Astrocyte (in vitro differentiated cells and primary cell): ENCODE results near the gene PCNP. TPM values are rescaled to one million over a fixed set of nuclear protein-coding genes. Genes with fewer than 3 reads are reported as not detected.

Experiments
- DNase-seq: peaks from one replicate; pipeline ENCODE4 v3.0.0-alpha.2; 2010; ENCODE audit warnings: low read depth
- FAIRE-seq: peaks from 2 replicates; lab custom pipeline; 2011; peaks lifted over from hg19 to GRCh38; lab: Jason Lieb, UNC
- H2AFZ ChIP-seq: 2 replicates; pipeline ENCODE4 v1.6.0; 2012; ENCODE audit warnings: low read depth, low read length, inconsistent platforms
- H3K27ac ChIP-seq: 2 replicates; pipeline ENCODE4 v1.5.1; 2011; ENCODE audit warnings: low read depth, low read length, inconsistent platforms
- H3K27me3 ChIP-seq: 2 replicates; pipeline ENCODE4 v1.6.0; 2011; ENCODE audit warnings: low read length, inconsistent platforms; ENCODE audit not compliant: insufficient read depth
- H3K36me3 ChIP-seq: 2 replicates; pipeline ENCODE4 v1.5.1; 2011; ENCODE audit warnings: low read length, inconsistent platforms; ENCODE audit not compliant: insufficient read depth
- H3K4me1 ChIP-seq: 2 replicates; pipeline ENCODE4 v1.5.1; 2011; ENCODE audit warnings: low read length, inconsistent platforms; ENCODE audit not compliant: insufficient read depth
- H3K4me2 ChIP-seq: 2 replicates; pipeline ENCODE4 v1.6.0; 2012; ENCODE audit warnings: low read length, inconsistent platforms
- H3K4me3 ChIP-seq: 2 replicates; pipeline ENCODE4 v1.5.1; 2011; ENCODE audit warnings: low read depth, mild to moderate bottlenecking, low read length, inconsistent platforms; ENCODE audit not compliant: insufficient read depth
- H3K79me2 ChIP-seq: 2 replicates; pipeline ENCODE4 v1.6.0; 2012; ENCODE audit warnings: mild to moderate bottlenecking, low read length, inconsistent platforms; ENCODE audit not compliant: insufficient read depth
- H3K9ac ChIP-seq: 2 replicates; pipeline ENCODE4 v1.6.0; 2012; ENCODE audit warnings: mild to moderate bottlenecking, low read length, inconsistent platforms
- H3K9me3 ChIP-seq: 2 replicates; pipeline ENCODE4 v1.5.1; 2012; ENCODE audit warnings: low read depth, mild to moderate bottlenecking, low read length, inconsistent platforms; ENCODE audit not compliant: insufficient read depth
- H4K20me1 ChIP-seq: 2 replicates; pipeline ENCODE4 v1.6.0; 2012; ENCODE audit warnings: low read length, inconsistent platforms; ENCODE audit not compliant: insufficient read depth
- H3K27ac Mint-ChIP-seq: one replicate; pipeline ENCODE4 v1.8.0; 2021; ENCODE audit warnings: mild to moderate bottlenecking, mixed read lengths; ENCODE audit not compliant: unreplicated experiment
- H3K27me3 Mint-ChIP-seq: one replicate; pipeline ENCODE4 v1.8.0; 2021; ENCODE audit warnings: low read depth, mixed read lengths; ENCODE audit not compliant: unreplicated experiment
- H3K36me3 Mint-ChIP-seq: one replicate; pipeline ENCODE4 v1.8.0; 2021; ENCODE audit warnings: low read depth, mixed read lengths; ENCODE audit not compliant: unreplicated experiment
- H3K4me1 Mint-ChIP-seq: one replicate; pipeline ENCODE4 v1.8.0; 2021; ENCODE audit warnings: low read depth, mixed read lengths; ENCODE audit not compliant: unreplicated experiment
- H3K4me3 Mint-ChIP-seq: one replicate; pipeline ENCODE4 v1.8.0; 2021; ENCODE audit warnings: mild to moderate bottlenecking, moderate library complexity, mixed read lengths; ENCODE audit not compliant: unreplicated experiment
- H3K9me3 Mint-ChIP-seq: one replicate; pipeline ENCODE4 v1.8.0; 2021; ENCODE audit warnings: mild to moderate bottlenecking, mixed read lengths; ENCODE audit not compliant: unreplicated experiment
- CTCF ChIP-seq: IDR thresholded peaks from 2 replicates; pipeline ENCODE4 v1.5.1; 2011; ENCODE audit warnings: low read depth, mild to moderate bottlenecking, inconsistent platforms, low read length, moderate library complexity; ENCODE audit not compliant: insufficient read depth
- EZH2 ChIP-seq: IDR thresholded peaks from 2 replicates; pipeline ENCODE4 v1.6.1; 2012; ENCODE audit warnings: mild to moderate bottlenecking, low read length, inconsistent platforms; ENCODE audit not compliant: insufficient read depth
- total RNA-seq: library from RNA; stranded (reverse); gene quantifications from 2 replicates; pipeline ENCODE4 v1.2.1, GENCODE V29; 2021

Gene PCNP
- total RNA-seq, 1 donor from 2014 or later, result 151 TPM

GRCh38 chr3:101637451-101637850, 63.5 kb downstream of the PCNP start:
- Mint-ChIP-seq H3K9me3 (no peaks in the 10 kb centered on the region), H3K4me3 (no peak overlapping the region), H3K27ac (no peak overlapping the region), H3K27me3 (peaks cover 14% of the 10 kb centered on the region), H3K4me1 (no peaks in the 10 kb centered on the region), H3K36me3 (peaks cover 1% of the 10 kb centered on the region)
- Histone ChIP-seq H3K9me3 (no peaks in the 10 kb centered on the region), H3K79me2 (no peaks in the 10 kb centered on the region), H3K4me1 (no peaks in the 10 kb centered on the region), H3K9ac (no peak overlapping the region), H3K36me3 (no peaks in the 10 kb centered on the region), H2AFZ (no peak overlapping the region), H3K27ac (no peak overlapping the region), H3K4me3 (no peak overlapping the region), H4K20me1 (no peaks in the 10 kb centered on the region), H3K4me2 (no peak overlapping the region), H3K27me3 (no peaks in the 10 kb centered on the region)
- FAIRE-seq (no peak), DNase-seq (no peak)
- TF ChIP-seq EZH2, result no peak
- no peak for TF ChIP-seq CTCF

GRCh38 chr3:101638261-101638745, 64.3 kb downstream of the PCNP start:
- Mint-ChIP-seq H3K27ac (no peak overlapping the region), H3K36me3 (peaks cover 3% of the 10 kb centered on the region), H3K9me3 (no peaks in the 10 kb centered on the region), H3K27me3 (peaks cover 12% of the 10 kb centered on the region), H3K4me3 (no peak overlapping the region), H3K4me1 (no peaks in the 10 kb centered on the region)
- no peaks in the 10 kb centered on the region for H3K36me3 ChIP-seq
- H3K27me3 ChIP-seq, result no peaks in the 10 kb centered on the region
- no peak overlapping the region for H3K4me2 ChIP-seq
- no peak overlapping the region for H3K4me3 ChIP-seq
- H3K4me1 ChIP-seq, result no peaks in the 10 kb centered on the region
- FAIRE-seq (no peak), DNase-seq (no peak)
- no peaks in the 10 kb centered on the region for H3K9me3 ChIP-seq
- H4K20me1 ChIP-seq, result no peaks in the 10 kb centered on the region
- TF ChIP-seq EZH2 (no peak), CTCF (no peak)
- H3K79me2 ChIP-seq, result no peaks in the 10 kb centered on the region
- H3K9ac ChIP-seq, result no peak overlapping the region
- H2AFZ ChIP-seq, result no peak overlapping the region
- H3K27ac ChIP-seq, result no peak overlapping the region

GRCh38 chr3:101639280-101639963, 65.4 kb downstream of the PCNP start:
- Mint-ChIP-seq H3K27me3 (peaks cover 7% of the 10 kb centered on the region), H3K27ac (no peak overlapping the region)

More at GRCh38 chr3:101639280-101639963, 65.4 kb downstream of the PCNP start:
- Histone ChIP-seq H3K27ac (no peak overlapping the region), H3K36me3 (no peaks in the 10 kb centered on the region), H2AFZ (no peak overlapping the region), H4K20me1 (no peaks in the 10 kb centered on the region), H3K4me1 (peaks cover 8% of the 10 kb centered on the region), H3K9ac (no peak overlapping the region), H3K79me2 (no peaks in the 10 kb centered on the region), H3K9me3 (no peaks in the 10 kb centered on the region), H3K4me3 (no peak overlapping the region), H3K4me2 (no peak overlapping the region), H3K27me3 (no peaks in the 10 kb centered on the region)
- Mint-ChIP-seq H3K4me1 (no peaks in the 10 kb centered on the region), H3K4me3 (no peak overlapping the region), H3K9me3 (no peaks in the 10 kb centered on the region), H3K36me3 (peaks cover 6% of the 10 kb centered on the region)
- DNase-seq (no peak), FAIRE-seq (no peak)
- TF ChIP-seq CTCF, result no peak
- no peak for TF ChIP-seq EZH2
